IMR-90 (cell line): ENCODE data around the gene PRTG. TPM values are rescaled to one million over a fixed set of nuclear protein-coding genes. Genes with fewer than 3 reads are reported as not detected.

Experiments
- ATAC-seq: fragments of 200-7000 bp; cut with Tn5 transposase; 2 replicates; pipeline ENCODE4 v1.9.1; 2020; ENCODE audit warnings: low read depth, mild to moderate bottlenecking, moderate library complexity
- BruUV-seq: library from RNA; stranded (reverse); fragments of 400-500 nt; replicated peaks from 2 replicates; lab custom pipeline; 2021; lab: Mats Ljungman, UMichigan
- CTCF ChIA-PET: fragments of 300-600 bp; formaldehyde crosslinking; extraction: SDS; loops from one replicate; lab custom pipeline; 2021; ENCODE audit warnings: antibody characterized with exemption; lab: Yijun Ruan, JAX
- POLR2A ChIA-PET: fragments of 300-600 bp; sonication (Branson Sonifier 250); formaldehyde crosslinking; loops from one replicate; lab custom pipeline; 2022; ENCODE audit warnings: antibody characterized with exemption; ENCODE audit not compliant: unreplicated experiment; lab: Charles Lee
- DNase-seq: peaks from one replicate; pipeline ENCODE4 v3.0.0; 2013
- H2AFZ ChIP-seq: replicated peaks from 2 replicates; pipeline ENCODE3; 2013; ENCODE audit warnings: low read length, mild to moderate bottlenecking; ENCODE audit not compliant: poor library complexity
- H2AK5ac ChIP-seq: 2 replicates; pipeline ENCODE4 v1.6.1; 2013; ENCODE audit warnings: low read depth, low read length, inconsistent platforms
- H2AK9ac ChIP-seq: replicated peaks from 2 replicates; pipeline ENCODE3; 2013; ENCODE audit warnings: mild to moderate bottlenecking, low read depth, low read length, moderate library complexity; ENCODE audit not compliant: poor library complexity
- H2BK120ac ChIP-seq: 2 replicates; pipeline ENCODE4 v1.6.1; 2013; ENCODE audit warnings: low read depth, low read length, inconsistent platforms
- H2BK15ac ChIP-seq: 3 replicates; pipeline ENCODE4 v1.6.1; 2013; ENCODE audit warnings: low read depth, low read length, inconsistent platforms
- H2BK20ac ChIP-seq: 2 replicates; pipeline ENCODE4 v1.6.1; 2013; ENCODE audit warnings: low read depth, mild to moderate bottlenecking, inconsistent platforms, low read length, moderate library complexity
- H2BK5ac ChIP-seq: 2 replicates; pipeline ENCODE4 v1.6.1; 2013; ENCODE audit warnings: mild to moderate bottlenecking, low read depth, low read length, inconsistent platforms; ENCODE audit not compliant: poor library complexity, severe bottlenecking
- H3K14ac ChIP-seq: replicated peaks from 2 replicates; pipeline ENCODE4 v1.6.1; 2013; ENCODE audit warnings: low read depth, low read length, inconsistent platforms
- H3K18ac ChIP-seq: 2 replicates; pipeline ENCODE4 v1.6.1; 2013; ENCODE audit warnings: low read depth, low read length, control low read depth
- H3K23ac ChIP-seq: 2 replicates; pipeline ENCODE4 v1.6.1; 2013; ENCODE audit warnings: low read depth, low read length, inconsistent platforms
- H3K27ac ChIP-seq: 2 replicates; pipeline ENCODE4 v1.5.1; 2013; ENCODE audit warnings: mild to moderate bottlenecking, control low read depth, low read length; ENCODE audit not compliant: insufficient read depth
- H3K27me3 ChIP-seq: 2 replicates; pipeline ENCODE4 v1.6.1; 2013; ENCODE audit warnings: low read length; ENCODE audit not compliant: control insufficient read depth, insufficient read depth
- H3K36me3 ChIP-seq: 2 replicates; pipeline ENCODE4 v1.6.1; 2013; ENCODE audit warnings: low read length, mixed read lengths; ENCODE audit not compliant: control insufficient read depth, insufficient read depth
- H3K4ac ChIP-seq: 2 replicates; pipeline ENCODE4 v1.6.1; 2013; ENCODE audit warnings: low read depth, low read length, inconsistent platforms
- H3K4me1 ChIP-seq: 2 replicates; pipeline ENCODE4 v1.6.1; 2013; ENCODE audit warnings: low read length, mixed read lengths; ENCODE audit not compliant: control insufficient read depth, insufficient read depth
- H3K4me2 ChIP-seq: 2 replicates; pipeline ENCODE4 v1.6.1; 2013; ENCODE audit warnings: low read depth, mild to moderate bottlenecking, control low read depth, low read length, moderate library complexity
- H3K4me3 ChIP-seq: 2 replicates; pipeline ENCODE4 v1.5.1; 2013; ENCODE audit warnings: low read depth, mild to moderate bottlenecking, control low read depth, low read length, moderate library complexity; ENCODE audit not compliant: insufficient read depth
- H3K56ac ChIP-seq: 2 replicates; pipeline ENCODE4 v1.6.1; 2013; ENCODE audit warnings: low read length, inconsistent platforms; ENCODE audit not compliant: insufficient read depth; ENCODE audit errors: extremely low read depth
- H3K79me1 ChIP-seq, 2 experiments: 2 replicates each; pipeline ENCODE4 v1.6.1; 2013; ENCODE audit warnings: low read length in 2 of 2, inconsistent platforms in 1 of 2, low read depth in 1 of 2
- H3K9ac ChIP-seq: 2 replicates; pipeline ENCODE4 v1.6.1; 2013; ENCODE audit warnings: low read depth, low read length, control low read depth
- H3K9me1 ChIP-seq: 2 replicates; pipeline ENCODE4 v1.6.1; 2013; ENCODE audit warnings: low read length, inconsistent platforms; ENCODE audit not compliant: insufficient read depth
- H3K9me3 ChIP-seq: 2 replicates; pipeline ENCODE4 v1.6.1; 2013; ENCODE audit warnings: low read length; ENCODE audit not compliant: control insufficient read depth, insufficient read depth
- H4K20me1 ChIP-seq: 2 replicates; pipeline ENCODE4 v1.6.1; 2013; ENCODE audit warnings: low read length, inconsistent platforms; ENCODE audit not compliant: insufficient read depth
- H4K5ac ChIP-seq: 2 replicates; pipeline ENCODE4 v1.6.1; 2013; ENCODE audit warnings: mild to moderate bottlenecking, low read depth, low read length, control low read depth
- H4K8ac ChIP-seq, 2 experiments: 2 replicates each; pipeline ENCODE4 v1.6.1; 2013; ENCODE audit warnings: low read depth in 2 of 2, low read length in 2 of 2, control low read depth in 1 of 2, inconsistent platforms in 1 of 2
- H4K91ac ChIP-seq: 2 replicates; pipeline ENCODE4 v1.6.1; 2013; ENCODE audit warnings: low read depth, low read length, inconsistent platforms; ENCODE audit not compliant: insufficient read depth
- FOS ChIP-seq: fragments of 150-350 bp; IDR thresholded peaks from 2 replicates; pipeline ENCODE4 v1.6.1; 2016; ENCODE audit warnings: low read depth, low read length
- MAFK ChIP-seq: IDR thresholded peaks from 2 replicates; pipeline ENCODE4 v1.6.1; 2012; ENCODE audit warnings: low read depth, low read length, improper control_type of control experiment
- MAZ ChIP-seq: IDR thresholded peaks from 2 replicates; pipeline ENCODE4 v1.6.1; 2012; ENCODE audit warnings: low read depth, mild to moderate bottlenecking, low read length, improper control_type of control experiment, moderate library complexity, borderline replicate concordance
- NFE2L2 ChIP-seq: fragments of 150-350 bp; IDR thresholded peaks from 2 replicates; pipeline ENCODE4 v1.6.1; 2016; ENCODE audit warnings: low read depth, mild to moderate bottlenecking, low read length
- POLR2A ChIP-seq: IDR thresholded peaks from 2 replicates; pipeline ENCODE4 v1.6.1; 2012; ENCODE audit warnings: mild to moderate bottlenecking, low read depth, low read length
- RAD21 ChIP-seq: IDR thresholded peaks from 2 replicates; pipeline ENCODE4 v1.6.1; 2012; ENCODE audit warnings: low read length, improper control_type of control experiment
- RCOR1 ChIP-seq: IDR thresholded peaks from 2 replicates; pipeline ENCODE4 v1.6.1; 2012; ENCODE audit warnings: mild to moderate bottlenecking, low read length, improper control_type of control experiment; ENCODE audit not compliant: insufficient replicate concordance
- RFX5 ChIP-seq: IDR thresholded peaks from 2 replicates; pipeline ENCODE4 v1.8.0; 2012; ENCODE audit warnings: low read depth, mild to moderate bottlenecking, low read length, moderate library complexity
- SMC3 ChIP-seq: fragments of 150-350 bp; IDR thresholded peaks from 2 replicates; pipeline ENCODE4 v1.6.1; 2016; ENCODE audit warnings: low read depth, mild to moderate bottlenecking, antibody characterized with exemption, low read length, moderate library complexity
- WGBS, 2 experiments: methylation state at CpG; one replicate each; pipeline versions ENCODE4 v1.1.5 to v1.1.7; 2013; ENCODE audit warnings: missing lambda C conversion rate in 2 of 2; ENCODE audit not compliant: insufficient read length in 1 of 2; ENCODE audit errors: extremely low coverage in 2 of 2; 5-methylcytosine and 5-hydroxymethylcytosine counted together
- dilution Hi-C: fragments of 300-500 bp; cut with HindIII; formaldehyde crosslinking; loops from one replicate; pipeline ENCODE4 v1.14.3; 2018; ENCODE audit warnings: low sequenced_read_pairs; ENCODE audit not compliant: unreplicated experiment
- in situ Hi-C: fragments of 300-500 bp; cut with MboI; formaldehyde crosslinking; loops from 3 replicates; pipeline ENCODE4 v1.14.3; 2019; ENCODE audit warnings: low sequenced_read_pairs, inconsistent platforms, mixed read lengths
- intact Hi-C: fragments of 100-400 bp; cut with micrococcal nuclease; formaldehyde crosslinking; loops from 2 replicates; pipeline ENCODE4 v1.10.0; 2022
- polyA plus RNA-seq, 3 experiments: library from polyadenylated mRNA; depleted of rRNA; stranded (reverse); fragments of >200 nt; gene quantifications; 2 replicates each; pipeline ENCODE4 v1.2.3, GENCODE V29; 2012; ENCODE audit warnings: low replicate concordance in 1 of 3
- total RNA-seq: library from RNA; depleted of rRNA; stranded (reverse); fragments of >200 nt; gene quantifications from 2 replicates; pipeline ENCODE4 v1.2.3, GENCODE V29; 2012
- TF ChIP-seq, protein P1 (sequence below): fragments of 150-350 bp; IDR thresholded peaks from 2 replicates; pipeline ENCODE4 v1.6.1; 2016; ENCODE audit warnings: low read depth, mild to moderate bottlenecking, low read length, moderate library complexity, borderline replicate concordance
- TF ChIP-seq, protein P2 (sequence below): conservative IDR thresholded peaks from 2 replicates; pipeline ENCODE4 v1.5.1; 2012; ENCODE audit warnings: mild to moderate bottlenecking, low read depth, low read length, improper control_type of control experiment

Gene PRTG
- total and polyA plus RNA-seq, 2 of the 4 experiments (the other 2 are of a cell fraction): 0.99 to 1.4 TPM

DNA sequence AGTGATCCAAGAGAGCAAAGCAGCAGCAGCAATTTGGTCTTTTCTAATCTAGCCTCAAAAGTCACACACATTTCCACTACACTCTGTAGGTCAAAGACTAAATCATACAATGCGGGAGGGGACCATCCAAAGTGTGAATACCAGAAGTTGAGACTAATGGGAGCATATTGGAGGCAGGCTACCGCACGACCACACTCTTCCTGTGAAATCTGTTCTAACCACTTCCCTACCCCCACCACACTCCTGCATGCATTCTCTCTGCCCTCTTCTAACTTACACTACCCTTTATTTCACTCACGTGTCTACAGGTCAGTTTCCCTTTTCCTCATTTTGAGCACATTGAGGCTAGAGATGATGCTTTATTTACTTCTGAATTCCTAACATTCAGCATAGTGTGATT is 23.7 kb upstream of the PRTG start:
- POLR2A ChIA-PET: no interaction called here
- WGBS, 2 experiments: no CpG with 5 or more reads among the region's 4 CpGs

More for the DNA sequence above, 23.7 kb upstream of the PRTG start:
- Histone ChIP-seq H3K27ac (no peak overlapping the region), H3K9me1 (no peaks in the 10 kb centered on the region), H4K91ac (no peak overlapping the region), H3K27me3 (peaks cover 5% of the 10 kb centered on the region), H3K4me1 (no peaks in the 10 kb centered on the region), H3K9ac (no peak overlapping the region), H4K20me1 (no peaks in the 10 kb centered on the region), H3K56ac (no peak overlapping the region), H3K79me1 (no peaks in the 10 kb centered on the region), H2AFZ (no peak overlapping the region), H2BK15ac (no peak overlapping the region), H3K18ac (no peak overlapping the region), H2AK5ac (no peak overlapping the region), H2BK5ac (no peak overlapping the region), H2BK120ac (no peak overlapping the region), H2AK9ac (no peak overlapping the region), H3K9me3 (no peaks in the 10 kb centered on the region), H2BK20ac (no peak overlapping the region), H3K23ac (no peak overlapping the region), H3K14ac (no peak overlapping the region), H4K5ac (no peak overlapping the region), H4K8ac (no peak overlapping the region), H3K36me3 (no peaks in the 10 kb centered on the region), H3K4ac (no peak overlapping the region), H3K4me2 (no peak overlapping the region), H3K4me3 (no peak overlapping the region)
- no peak for TF ChIP-seq FOS
- TF ChIP-seq MAZ: no peak
- TF ChIP-seq NFE2L2: no peak
- TF ChIP-seq SMC3: no peak
- no peak for TF ChIP-seq POLR2A
- TF ChIP-seq RAD21: no peak
- TF ChIP-seq, protein P1, sequence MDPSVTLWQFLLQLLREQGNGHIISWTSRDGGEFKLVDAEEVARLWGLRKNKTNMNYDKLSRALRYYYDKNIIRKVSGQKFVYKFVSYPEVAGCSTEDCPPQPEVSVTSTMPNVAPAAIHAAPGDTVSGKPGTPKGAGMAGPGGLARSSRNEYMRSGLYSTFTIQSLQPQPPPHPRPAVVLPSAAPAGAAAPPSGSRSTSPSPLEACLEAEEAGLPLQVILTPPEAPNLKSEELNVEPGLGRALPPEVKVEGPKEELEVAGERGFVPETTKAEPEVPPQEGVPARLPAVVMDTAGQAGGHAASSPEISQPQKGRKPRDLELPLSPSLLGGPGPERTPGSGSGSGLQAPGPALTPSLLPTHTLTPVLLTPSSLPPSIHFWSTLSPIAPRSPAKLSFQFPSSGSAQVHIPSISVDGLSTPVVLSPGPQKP: no peak
- TF ChIP-seq, protein P2, sequence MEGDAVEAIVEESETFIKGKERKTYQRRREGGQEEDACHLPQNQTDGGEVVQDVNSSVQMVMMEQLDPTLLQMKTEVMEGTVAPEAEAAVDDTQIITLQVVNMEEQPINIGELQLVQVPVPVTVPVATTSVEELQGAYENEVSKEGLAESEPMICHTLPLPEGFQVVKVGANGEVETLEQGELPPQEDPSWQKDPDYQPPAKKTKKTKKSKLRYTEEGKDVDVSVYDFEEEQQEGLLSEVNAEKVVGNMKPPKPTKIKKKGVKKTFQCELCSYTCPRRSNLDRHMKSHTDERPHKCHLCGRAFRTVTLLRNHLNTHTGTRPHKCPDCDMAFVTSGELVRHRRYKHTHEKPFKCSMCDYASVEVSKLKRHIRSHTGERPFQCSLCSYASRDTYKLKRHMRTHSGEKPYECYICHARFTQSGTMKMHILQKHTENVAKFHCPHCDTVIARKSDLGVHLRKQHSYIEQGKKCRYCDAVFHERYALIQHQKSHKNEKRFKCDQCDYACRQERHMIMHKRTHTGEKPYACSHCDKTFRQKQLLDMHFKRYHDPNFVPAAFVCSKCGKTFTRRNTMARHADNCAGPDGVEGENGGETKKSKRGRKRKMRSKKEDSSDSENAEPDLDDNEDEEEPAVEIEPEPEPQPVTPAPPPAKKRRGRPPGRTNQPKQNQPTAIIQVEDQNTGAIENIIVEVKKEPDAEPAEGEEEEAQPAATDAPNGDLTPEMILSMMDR: no peak
- no peak for TF ChIP-seq RFX5
- TF ChIP-seq MAFK: no peak
- TF ChIP-seq RCOR1: no peak
- no peak for ATAC-seq
- DNase-seq: no peak
- in situ Hi-C loops (no loop called here), intact Hi-C loops (no loop called here), dilution Hi-C loops (no loop called here)
- no TSS peak for BruUV-seq
- CTCF ChIA-PET: no interaction called here
